HCT116 (cell line): ENCODE data around the gene RASIP1. TPM values are rescaled to one million over a fixed set of nuclear protein-coding genes. Genes with fewer than 3 reads are reported as not detected.
"Not testable (repeated sequence)": the region's sequence is repeated elsewhere in the genome, so short reads cannot be mapped to it uniquely, and the experiment has no call there.

Experiments used
- ATAC-seq: fragments of 200-7000 bp; cut with Tn5 transposase; 2 replicates; pipeline ENCODE4 v1.9.1; 2020; ENCODE audit warnings: mild to moderate bottlenecking, moderate library complexity
- BruUV-seq: library from RNA; stranded (reverse); fragments of 400-500 nt; replicated peaks from 2 replicates; lab custom pipeline; 2021; lab: Mats Ljungman, UMichigan
- CTCF ChIA-PET: fragments of 300-600 bp; sonication (Branson Sonifier 250); formaldehyde crosslinking; loops from one replicate; lab custom pipeline; 2021; ENCODE audit warnings: antibody characterized with exemption; lab: Charles Lee
- POLR2A ChIA-PET: fragments of 300-600, 350-600 bp; sonication (Branson Sonifier 250); formaldehyde crosslinking; loops from one replicate; lab custom pipeline; 2021; ENCODE audit warnings: antibody characterized with exemption; lab: Charles Lee
- RAD21 ChIA-PET, 2 experiments: fragments of 300-600 bp; sonication (Branson Sonifier 250); formaldehyde crosslinking; loops; one replicate each; lab custom pipeline; 2023; ENCODE audit warnings: low total read pairs in 2 of 2; ENCODE audit not compliant: uncharacterized antibody in 2 of 2, unreplicated experiment in 2 of 2, low non-redundant PET in 1 of 2; lab: Charles Lee
- DNase-seq: peaks from one replicate; pipeline ENCODE4 v3.0.0-alpha.2; 2010; ENCODE audit warnings: low read depth, low spot score
- H2AFZ ChIP-seq: fragments of 200-600 bp; shearing (Covaris generic), sonication (generic); 2 replicates; pipeline ENCODE4 v1.6.1; 2017; ENCODE audit warnings: low read depth, mixed run types, mixed read lengths, antibody characterized with exemption, low read length; ENCODE audit not compliant: poor library complexity, severe bottlenecking
- H3K27ac ChIP-seq: 2 replicates; pipeline ENCODE4 v1.5.1; 2012; ENCODE audit warnings: low read depth, low read length
- H3K27me3 ChIP-seq: fragments of 200-600 bp; sonication (generic); 2 replicates; pipeline ENCODE4 v1.6.1; 2016; ENCODE audit warnings: mixed run types, low read length, mixed read lengths; ENCODE audit not compliant: insufficient read depth
- H3K36me3 ChIP-seq, 2 experiments: fragments of 200-500 bp in 1 of 2; fragments of 200-600 bp in 1 of 2; sonication (Bioruptor generic) in 1 of 2; sonication (generic) in 1 of 2; 2 replicates each; pipeline versions ENCODE4 v1.5.1 to v1.6.1; 2014 to 2016; ENCODE audit warnings: low read length in 2 of 2, inconsistent platforms in 1 of 2, mixed read lengths in 1 of 2, mixed run types in 1 of 2; ENCODE audit not compliant: insufficient read depth in 2 of 2, control insufficient read depth in 1 of 2
- H3K4me1 ChIP-seq, 2 experiments: fragments of 200-600 bp in 1 of 2; sonication (generic) in 1 of 2; 2 replicates each; pipeline versions ENCODE4 v1.5.1 to v1.6.1; 2012 to 2017; ENCODE audit warnings: low read length in 2 of 2, inconsistent platforms in 1 of 2, mild to moderate bottlenecking in 1 of 2, mixed read lengths in 1 of 2, mixed run types in 1 of 2, moderate library complexity in 1 of 2; ENCODE audit not compliant: insufficient read depth in 2 of 2, control insufficient read depth in 1 of 2
- H3K4me2 ChIP-seq: fragments of 200-600 bp; sonication (generic); 2 replicates; pipeline ENCODE4 v1.6.1; 2017; ENCODE audit warnings: mixed run types, low read length, mixed read lengths
- H3K4me3 ChIP-seq, 2 experiments: fragments of 200-600 bp in 1 of 2; sonication (generic) in 1 of 2; replicated peaks in 1 of 2; 2 replicates each; pipeline ENCODE4 v1.5.1; 2011 to 2016; ENCODE audit warnings: low read length in 2 of 2, control low read depth in 1 of 2, low read depth in 1 of 2, mild to moderate bottlenecking in 1 of 2, mixed read lengths in 1 of 2, mixed run types in 1 of 2
- H3K79me2 ChIP-seq: fragments of 200-600 bp; sonication (generic); 2 replicates; pipeline ENCODE4 v1.6.1; 2017; ENCODE audit warnings: mild to moderate bottlenecking, mixed run types, low read length, moderate library complexity, mixed read lengths; ENCODE audit not compliant: insufficient read depth
- H3K9ac ChIP-seq: fragments of 200-600 bp; sonication (generic); 2 replicates; pipeline ENCODE4 v1.6.1; 2016; ENCODE audit warnings: low read length, mixed read lengths
- H3K9me2 ChIP-seq: fragments of 200-600 bp; sonication (generic), shearing (Covaris generic); 2 replicates; pipeline ENCODE4 v1.6.1; 2017; ENCODE audit warnings: mixed run types, mild to moderate bottlenecking, moderate library complexity; ENCODE audit not compliant: insufficient read depth
- H3K9me3 ChIP-seq, 2 experiments: fragments of 200-500 bp in 1 of 2; fragments of 200-600 bp in 1 of 2; sonication (Bioruptor generic) in 1 of 2; sonication (generic) in 1 of 2; 2 replicates each; pipeline ENCODE4 v1.6.1; 2014 to 2017; ENCODE audit warnings: low read length in 2 of 2, mixed read lengths in 2 of 2, inconsistent platforms in 1 of 2, low read depth in 1 of 2, mild to moderate bottlenecking in 1 of 2, mixed run types in 1 of 2, moderate library complexity in 1 of 2; ENCODE audit not compliant: control insufficient read depth in 1 of 2, insufficient read depth in 1 of 2
- H4K20me1 ChIP-seq: fragments of 200-600 bp; sonication (generic), shearing (Covaris generic); 2 replicates; pipeline ENCODE4 v1.6.1; 2017; ENCODE audit warnings: mixed run types, mild to moderate bottlenecking, moderate library complexity; ENCODE audit not compliant: insufficient read depth
- intact Hi-C: fragments of 100-400 bp; cut with micrococcal nuclease; formaldehyde crosslinking; loops from 2 replicates; pipeline ENCODE4 v1.10.0; 2022
- total RNA-seq: library from RNA; stranded (reverse); gene quantifications from one replicate; pipeline ENCODE4 v1.2.1, GENCODE V29; 2021; ENCODE audit not compliant: unreplicated experiment

Gene RASIP1
- total RNA-seq, 1 experiment from 2014 or later, result 1.9 TPM

DNA sequence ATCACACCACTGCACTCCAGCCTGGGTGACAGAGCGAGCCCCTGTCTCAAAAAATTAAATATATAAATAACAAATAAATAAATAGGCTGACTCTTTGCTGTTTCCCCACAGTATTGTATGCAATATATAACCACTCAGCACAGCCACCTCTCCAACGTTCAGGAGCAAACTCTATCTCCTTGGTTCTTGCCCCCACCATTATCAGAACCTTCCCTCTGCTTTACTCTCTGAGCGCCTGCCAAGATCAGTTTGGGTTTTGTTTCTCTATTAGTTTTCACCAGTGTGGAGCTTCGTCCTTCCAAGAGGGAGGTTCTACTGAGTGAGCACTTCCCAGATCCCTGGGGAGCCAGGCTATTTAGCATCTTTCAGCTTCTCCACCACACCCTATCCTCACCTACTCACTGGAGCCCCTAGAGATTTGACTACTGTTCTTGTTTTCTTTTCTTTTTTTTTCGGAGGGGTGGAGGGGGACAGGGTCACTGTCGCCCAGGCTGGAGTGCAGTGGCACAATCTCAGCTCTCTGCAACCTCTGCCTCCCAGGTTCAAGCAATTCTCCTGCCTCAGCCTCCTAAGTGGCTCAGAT, 27.9 kb upstream of the RASIP1 start:
- H3K36me3 ChIP-seq, BruUV-seq, H3K4me2 ChIP-seq, H3K9me3 ChIP-seq, POLR2A ChIA-PET, intact Hi-C loops, H3K4me3 ChIP-seq, H3K27me3 ChIP-seq, CTCF ChIA-PET, ATAC-seq, H3K27ac ChIP-seq, H4K20me1 ChIP-seq, H3K9me2 ChIP-seq, DNase-seq, H3K9ac ChIP-seq, RAD21 ChIA-PET, H2AFZ ChIP-seq, H3K79me2 ChIP-seq: not testable (repeated sequence)
- peaks cover 12 to 24% of the 10 kb centered on the region in 2 experiments for H3K4me1 ChIP-seq

DNA sequence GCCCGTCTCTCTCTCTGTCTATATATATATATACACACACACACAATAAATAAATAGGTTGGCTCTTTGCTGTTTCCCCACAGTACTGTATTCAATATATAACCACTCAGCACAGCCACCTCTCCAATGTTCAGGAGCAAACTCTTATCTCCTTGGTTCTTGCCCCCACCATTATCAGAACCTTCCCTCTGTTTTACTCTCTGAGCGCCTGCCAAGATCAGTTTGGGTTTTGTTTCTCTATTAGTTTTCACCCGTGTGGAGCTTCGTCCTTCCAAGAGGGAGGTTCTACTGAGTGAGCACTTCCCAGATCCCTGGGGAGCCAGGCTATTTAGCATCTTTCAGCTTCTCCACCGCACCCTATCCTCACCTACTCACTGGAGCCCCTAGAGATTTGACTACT, 25.4 kb upstream of the RASIP1 start:
- H3K79me2 ChIP-seq, H3K27ac ChIP-seq, H3K4me2 ChIP-seq, DNase-seq, H4K20me1 ChIP-seq, intact Hi-C loops, CTCF ChIA-PET, H3K4me3 ChIP-seq, H3K9me3 ChIP-seq, H3K9ac ChIP-seq, H3K27me3 ChIP-seq, RAD21 ChIA-PET, H3K9me2 ChIP-seq, BruUV-seq, ATAC-seq, H2AFZ ChIP-seq, H3K36me3 ChIP-seq, POLR2A ChIA-PET: not testable (repeated sequence)
- H3K4me1 ChIP-seq, result peaks cover 8 to 13% of the 10 kb centered on the region in 2 experiments; a peak in 3 of 4 replicates
